ENCODE results near the gene ELK1.

The ELK1 gene

GRCh38 chrX:47644557-47645091, 5.7 kb downstream of the ELK1 start:
- DNase-seq, result peak; percentile 26 to 57

- peak in 1 of 2 experiments; percentile 32 for DNase-seq
Observed at GRCh38 chrX:47643926-47644325, 6.4 kb downstream of the ELK1 start.

GRCh38 chrX:47638816-47639215, 11.5 kb downstream of the ELK1 start:
- no peak for DNase-seq

GRCh38 chrX:47637546-47638195, 12.7 kb downstream of the ELK1 start:
- DNase-seq, result no peak

GRCh38 chrX:47634871-47635575, 15.3 kb downstream of the ELK1 start:
- no peak for DNase-seq

GRCh38 chrX:47633689-47634590, 16.4 kb downstream of the ELK1 start:
- no peak for DNase-seq

GRCh38 chrX:47632666-47633065, 17.7 kb downstream of the ELK1 start:
- no peak for DNase-seq

GRCh38 chrX:47631676-47632075, 18.7 kb downstream of the ELK1 start:
- DNase-seq, result no peak

GRCh38 chrX:47629419-47630200, 20.8 kb downstream of the ELK1 start, which contains the start of gene CFP:
TSS of gene CFP (minus strand) at chrX:47629930. CDS start at chrX:47629844, 86 bp downstream.
- DNase-seq, result peak; percentile 68 to 75

- no peak for DNase-seq
Observed at GRCh38 chrX:47628982-47629381, 21.4 kb downstream of the ELK1 start.

GRCh38 chrX:47625365-47625764, 25.0 kb downstream of the ELK1 start:
- no peak for DNase-seq

- peak; percentile 72 to 77 for DNase-seq
Observed at GRCh38 chrX:47623540-47624027, 26.8 kb downstream of the ELK1 start.

GRCh38 chrX:47621851-47622250, 28.5 kb downstream of the ELK1 start:
- no peak for DNase-seq

- no peak for DNase-seq
Observed at GRCh38 chrX:47620303-47620685, 30.1 kb downstream of the ELK1 start.

- peak; percentile 42 to 54 for DNase-seq
Observed at GRCh38 chrX:47619486-47620302, 30.7 kb downstream of the ELK1 start, which contains the start of gene SYN1. TSS of gene SYN1 (minus strand) at chrX:47619857. CDS start at chrX:47619728, 129 bp downstream.

- DNase-seq, result no peak
Observed at GRCh38 chrX:47618923-47619485, 31.4 kb downstream of the ELK1 start.

- no peak for DNase-seq
Observed at GRCh38 chrX:47614618-47615017, 35.7 kb downstream of the ELK1 start.

GRCh38 chrX:47613082-47613481, 37.3 kb downstream of the ELK1 start:
- DNase-seq, result no peak

- no peak for DNase-seq
Observed at GRCh38 chrX:47612418-47612817, 37.9 kb downstream of the ELK1 start.

- no peak for DNase-seq
Observed at GRCh38 chrX:47611926-47612325, 38.4 kb downstream of the ELK1 start.

- DNase-seq, result no peak
Observed at GRCh38 chrX:47611489-47611888, 38.9 kb downstream of the ELK1 start.

Measured in Kasumi-1 (cell line).